Liver (tissue), 9 donors: ENCODE results near the gene IDH3A. TPM values are rescaled to one million over a fixed set of nuclear protein-coding genes. Genes with fewer than 3 reads are reported as not detected.

ENCODE experiments used
- DNase-seq: peaks from one replicate; pipeline ENCODE4 v3.0.0-alpha.2; 2017; ENCODE audit warnings: low spot score
- H3K27ac ChIP-seq, 2 donors: one replicate each; pipeline ENCODE4 v1.7.0; 2013; ENCODE audit warnings: inconsistent platforms in 2 of 2, low read length in 2 of 2, control low read depth in 1 of 2, low read depth in 1 of 2, mild to moderate bottlenecking in 1 of 2
- H3K27me3 ChIP-seq, 4 donors: one replicate each; pipeline versions ENCODE4 v1.6.1 to v1.7.0; 2013; ENCODE audit warnings: low read length in 3 of 4, inconsistent platforms in 1 of 4, mild to moderate bottlenecking in 1 of 4, moderate library complexity in 1 of 4; ENCODE audit not compliant: control insufficient read depth in 4 of 4, insufficient read depth in 4 of 4
- H3K36me3 ChIP-seq, 4 donors: one replicate each; pipeline versions ENCODE4 v1.6.1 to v1.7.0; 2013; ENCODE audit warnings: low read length in 3 of 4, mild to moderate bottlenecking in 3 of 4, low read depth in 1 of 4, moderate library complexity in 1 of 4; ENCODE audit not compliant: control insufficient read depth in 4 of 4, insufficient read depth in 3 of 4
- H3K4me1 ChIP-seq, 4 donors: one replicate each; pipeline versions ENCODE4 v1.6.1 to v1.7.0; 2013; ENCODE audit warnings: low read length in 3 of 4, mild to moderate bottlenecking in 3 of 4, moderate library complexity in 1 of 4; ENCODE audit not compliant: control insufficient read depth in 4 of 4, insufficient read depth in 4 of 4
- H3K4me3 ChIP-seq, 3 donors: one replicate each; pipeline versions ENCODE4 v1.6.1 to v1.7.0; 2013; ENCODE audit warnings: low read length in 3 of 3, control low read depth in 1 of 3, low read depth in 1 of 3, mild to moderate bottlenecking in 1 of 3
- H3K9ac ChIP-seq, 2 donors: one replicate each; pipeline ENCODE4 v1.7.0; 2013; ENCODE audit warnings: low read length in 2 of 2, mild to moderate bottlenecking in 2 of 2, moderate library complexity in 2 of 2, control low read depth in 1 of 2, low read depth in 1 of 2
- H3K9me3 ChIP-seq, 4 donors: one replicate each; pipeline versions ENCODE4 v1.6.1 to v1.7.0; 2013; ENCODE audit warnings: low read length in 3 of 4; ENCODE audit not compliant: control insufficient read depth in 4 of 4
- EGR1 ChIP-seq, 2 donors: IDR thresholded peaks; 2 replicates each; pipeline ENCODE4 v1.6.1; 2016 to 2018; ENCODE audit warnings: antibody characterized with exemption in 2 of 2, low read depth in 2 of 2
- FOXA1 ChIP-seq: IDR thresholded peaks from 2 replicates; pipeline ENCODE4 v1.6.1; 2016; ENCODE audit warnings: antibody characterized with exemption
- FOXA2 ChIP-seq: IDR thresholded peaks from 2 replicates; pipeline ENCODE4 v1.6.1; 2016; ENCODE audit warnings: antibody characterized with exemption
- GABPA ChIP-seq, 2 donors: IDR thresholded peaks in 1 of 2; conservative IDR thresholded peaks in 1 of 2; 2 replicates each; pipeline ENCODE4 v1.6.1; 2016; ENCODE audit warnings: antibody characterized with exemption in 2 of 2, mild to moderate bottlenecking in 1 of 2, moderate library complexity in 1 of 2
- HNF4A ChIP-seq, 2 donors: conservative IDR thresholded peaks; 2 replicates each; pipeline ENCODE4 v1.6.1; 2016; ENCODE audit warnings: antibody characterized with exemption in 2 of 2, mild to moderate bottlenecking in 2 of 2
- HNF4G ChIP-seq: IDR thresholded peaks from 2 replicates; pipeline ENCODE4 v1.6.1; 2016; ENCODE audit warnings: antibody characterized with exemption
- JUND ChIP-seq, 2 donors: IDR thresholded peaks; 2 replicates each; pipeline ENCODE4 v1.6.1; 2016; ENCODE audit warnings: antibody characterized with exemption in 2 of 2
- MAX ChIP-seq: IDR thresholded peaks from 2 replicates; pipeline ENCODE4 v1.6.1; 2016; ENCODE audit warnings: antibody characterized with exemption
- NR2F2 ChIP-seq: IDR thresholded peaks from 2 replicates; pipeline ENCODE4 v1.6.1; 2016; ENCODE audit warnings: antibody characterized with exemption
- RAD21 ChIP-seq, 2 donors: IDR thresholded peaks; 2 replicates each; pipeline ENCODE4 v1.6.1; 2016; ENCODE audit warnings: antibody characterized with exemption in 2 of 2, mild to moderate bottlenecking in 2 of 2
- REST ChIP-seq: IDR thresholded peaks from 2 replicates; pipeline ENCODE4 v1.6.1; 2016; ENCODE audit warnings: antibody characterized with exemption, mild to moderate bottlenecking
- RXRA ChIP-seq, 2 donors: IDR thresholded peaks; 2 replicates each; pipeline ENCODE4 v1.6.1; 2017 to 2018; ENCODE audit warnings: antibody characterized with exemption in 2 of 2, mild to moderate bottlenecking in 1 of 2
- SP1 ChIP-seq: IDR thresholded peaks from 2 replicates; pipeline ENCODE4 v1.6.1; 2018; ENCODE audit warnings: antibody characterized with exemption, mild to moderate bottlenecking
- TAF1 ChIP-seq: conservative IDR thresholded peaks from 2 replicates; pipeline ENCODE4 v1.6.1; 2016; ENCODE audit warnings: antibody characterized with exemption, mild to moderate bottlenecking
- YY1 ChIP-seq: IDR thresholded peaks from 2 replicates; pipeline ENCODE4 v1.6.1; 2016; ENCODE audit warnings: antibody characterized with exemption, mild to moderate bottlenecking
- ZBTB33 ChIP-seq: IDR thresholded peaks from 2 replicates; pipeline ENCODE4 v1.6.1; 2016; ENCODE audit warnings: antibody characterized with exemption
- WGBS: extraction: QIAGEN DNeasy Blood & Tissue Kit; methylation state at CpG from one replicate; pipeline ENCODE4 v1.1.7; 2013; 5-methylcytosine and 5-hydroxymethylcytosine counted together
- polyA plus RNA-seq, 2 donors: library from polyadenylated mRNA; stranded (reverse) in 1 of 2; unstranded in 1 of 2; fragments of 200-250 nt in 1 of 2; fragments of >200 nt in 1 of 2; fragmentation: Nextera tagmentation in 1 of 2; extraction: Ambion mirVana in 1 of 2; gene quantifications; one replicate each; pipeline versions ENCODE4 v1.2.1 to v1.2.3, GENCODE V29; 2013 to 2015
- total RNA-seq, 2 donors: library from RNA; depleted of rRNA; stranded (reverse); fragments of >200 nt; gene quantifications; one replicate each; pipeline ENCODE4 v1.2.3, GENCODE V29; 2014
- TF ChIP-seq, protein P1 (sequence below): fragments of 150-350 bp; IDR thresholded peaks from 2 replicates; pipeline ENCODE4 v1.5.1; 2017; ENCODE audit warnings: improper control_type of control experiment, low read depth, low read length; ENCODE audit not compliant: missing input control
- TF ChIP-seq, protein P2 (sequence below): IDR thresholded peaks from 2 replicates; pipeline ENCODE4 v1.6.1; 2016; ENCODE audit warnings: antibody characterized with exemption
- donor health status: healthy.
- donor health status: healthy.
- donor health status: healthy.
- donor health status: healthy.
- donor health status: healthy.

The IDH3A gene
- total and polyA plus RNA-seq, 4 donors, result 13.5 to 51.7 (median 24.0) TPM

DNA sequence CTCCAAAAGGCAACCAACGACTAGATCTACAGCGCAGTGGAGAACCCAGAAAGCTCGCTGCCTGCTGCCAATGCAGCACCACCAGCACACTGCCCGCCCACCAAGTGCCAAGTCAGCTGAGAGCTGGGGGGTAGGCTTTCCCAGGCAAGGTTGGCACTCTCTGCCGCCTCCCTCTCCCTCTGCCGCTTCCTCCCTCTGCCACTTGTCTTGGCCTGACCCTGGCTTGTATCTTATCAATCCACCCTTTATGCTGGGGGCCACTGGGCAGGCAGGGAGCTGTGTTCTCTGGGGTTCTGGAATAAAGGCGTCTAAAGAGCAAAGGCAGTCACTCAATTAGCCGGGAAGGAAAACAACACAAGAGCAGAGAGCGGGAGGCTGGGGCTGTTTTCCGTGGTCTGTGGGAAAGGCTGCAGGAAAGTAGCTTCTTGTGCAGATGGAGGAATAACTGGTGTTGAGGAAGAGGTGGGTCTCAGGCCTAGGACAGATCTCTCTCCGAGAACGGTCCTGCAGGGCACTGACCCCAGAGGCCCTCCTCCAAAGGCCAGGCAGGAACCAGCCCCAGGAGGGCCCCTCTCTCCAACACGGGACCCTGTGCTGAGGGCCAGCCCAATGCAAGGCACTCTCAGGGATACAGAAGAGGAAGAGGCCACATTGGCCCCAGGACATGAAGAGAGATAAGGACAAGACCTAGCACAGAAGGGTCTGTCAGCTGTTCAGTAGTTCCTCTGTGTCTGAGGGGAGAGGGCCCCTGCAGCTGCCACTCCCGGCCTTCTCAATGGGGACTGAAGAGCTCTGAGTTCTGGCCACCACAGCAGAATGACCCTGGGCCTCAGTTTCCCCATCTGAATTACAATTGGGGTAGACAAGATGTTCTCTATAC, 54.4 kb downstream of the IDH3A start:
- no peak for TF ChIP-seq NR2F2
- TF ChIP-seq ZBTB33, result no peak
- TF ChIP-seq HNF4A (conservative IDR thresholded peaks at IDR 0.05), result no peak
- TF ChIP-seq FOXA1, result no peak
- TF ChIP-seq, protein P1, sequence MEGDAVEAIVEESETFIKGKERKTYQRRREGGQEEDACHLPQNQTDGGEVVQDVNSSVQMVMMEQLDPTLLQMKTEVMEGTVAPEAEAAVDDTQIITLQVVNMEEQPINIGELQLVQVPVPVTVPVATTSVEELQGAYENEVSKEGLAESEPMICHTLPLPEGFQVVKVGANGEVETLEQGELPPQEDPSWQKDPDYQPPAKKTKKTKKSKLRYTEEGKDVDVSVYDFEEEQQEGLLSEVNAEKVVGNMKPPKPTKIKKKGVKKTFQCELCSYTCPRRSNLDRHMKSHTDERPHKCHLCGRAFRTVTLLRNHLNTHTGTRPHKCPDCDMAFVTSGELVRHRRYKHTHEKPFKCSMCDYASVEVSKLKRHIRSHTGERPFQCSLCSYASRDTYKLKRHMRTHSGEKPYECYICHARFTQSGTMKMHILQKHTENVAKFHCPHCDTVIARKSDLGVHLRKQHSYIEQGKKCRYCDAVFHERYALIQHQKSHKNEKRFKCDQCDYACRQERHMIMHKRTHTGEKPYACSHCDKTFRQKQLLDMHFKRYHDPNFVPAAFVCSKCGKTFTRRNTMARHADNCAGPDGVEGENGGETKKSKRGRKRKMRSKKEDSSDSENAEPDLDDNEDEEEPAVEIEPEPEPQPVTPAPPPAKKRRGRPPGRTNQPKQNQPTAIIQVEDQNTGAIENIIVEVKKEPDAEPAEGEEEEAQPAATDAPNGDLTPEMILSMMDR, result no peak
- TF ChIP-seq YY1, result no peak
- TF ChIP-seq TAF1, result no peak
- TF ChIP-seq REST, result no peak
- TF ChIP-seq SP1, result no peak
- no peak for TF ChIP-seq MAX
- TF ChIP-seq, protein P2, sequence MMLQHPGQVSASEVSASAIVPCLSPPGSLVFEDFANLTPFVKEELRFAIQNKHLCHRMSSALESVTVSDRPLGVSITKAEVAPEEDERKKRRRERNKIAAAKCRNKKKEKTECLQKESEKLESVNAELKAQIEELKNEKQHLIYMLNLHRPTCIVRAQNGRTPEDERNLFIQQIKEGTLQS, result no peak
- TF ChIP-seq JUND (IDR thresholded peaks at IDR 0.05), result no peak
- no peak for TF ChIP-seq EGR1 (IDR thresholded peaks at IDR 0.05; ENCODE audit: low read depth in 2 of 2)
- TF ChIP-seq RAD21 (IDR thresholded peaks at IDR 0.05), result no peak
- no peak for TF ChIP-seq GABPA (IDR thresholded peaks at IDR 0.05 in 1 of 2, conservative IDR thresholded peaks at IDR 0.05 in 1 of 2)
- TF ChIP-seq HNF4G, result no peak
- no peak for TF ChIP-seq FOXA2
- TF ChIP-seq RXRA (IDR thresholded peaks at IDR 0.05), result no peak
- Histone ChIP-seq H3K27ac (no peak overlapping the region), H3K9ac (no peak overlapping the region), H3K9me3 (no peaks in the 10 kb centered on the region), H3K4me3 (no peak overlapping the region), H3K27me3 (no peaks in the 10 kb centered on the region), H3K36me3 (no peaks in the 10 kb centered on the region), H3K4me1 (no peaks in the 10 kb centered on the region)
- DNase-seq, result no peak
- 87% methylated on average over 14 of the region's 14 CpGs for WGBS
